Smooth muscle cell (in vitro differentiated cells): ENCODE data around the gene PATJ. TPM values are rescaled to one million over a fixed set of nuclear protein-coding genes. Genes with fewer than 3 reads are reported as not detected.

Source experiments
- DNase-seq: peaks from one replicate; lab custom pipeline; 2025; ENCODE audit not compliant: unreplicated experiment; lab: John Stamatoyannopoulos, UW
- H2AFZ ChIP-seq: fragments of 200-600 bp; sonication (generic); 2 replicates; pipeline ENCODE4 v1.6.0; 2016; ENCODE audit warnings: antibody characterized with exemption, low read depth, mild to moderate bottlenecking
- H3F3A ChIP-seq: fragments of 200-600 bp; sonication (generic); 2 replicates; pipeline ENCODE4 v1.6.0; 2017; ENCODE audit warnings: antibody characterized with exemption, low read depth
- H3K27ac ChIP-seq: fragments of 200-600 bp; sonication (generic); 2 replicates; pipeline ENCODE4 v1.5.1; 2016; ENCODE audit warnings: low read depth, mild to moderate bottlenecking
- H3K27me3 ChIP-seq: fragments of 200-600 bp; sonication (generic); 2 replicates; pipeline ENCODE4 v1.6.1; 2016; ENCODE audit warnings: low read depth, mild to moderate bottlenecking
- H3K36me3 ChIP-seq: fragments of 200-600 bp; sonication (generic); 2 replicates; pipeline ENCODE4 v1.5.1; 2016; ENCODE audit warnings: low read depth
- H3K4me1 ChIP-seq: fragments of 200-600 bp; sonication (generic); 2 replicates; pipeline ENCODE4 v1.5.1; 2016; ENCODE audit warnings: low read depth
- H3K4me2 ChIP-seq: fragments of 200-600 bp; sonication (generic); 2 replicates; pipeline ENCODE4 v1.6.0; 2016; ENCODE audit warnings: mild to moderate bottlenecking
- H3K4me3 ChIP-seq: fragments of 200-600 bp; sonication (generic); 2 replicates; pipeline ENCODE4 v1.5.1; 2016; ENCODE audit warnings: mild to moderate bottlenecking
- H3K79me2 ChIP-seq: fragments of 200-600 bp; sonication (generic); 2 replicates; pipeline ENCODE4 v1.6.0; 2016; ENCODE audit warnings: low read depth, mild to moderate bottlenecking
- H3K9ac ChIP-seq: fragments of 200-600 bp; sonication (generic); 2 replicates; pipeline ENCODE4 v1.6.0; 2016; ENCODE audit warnings: low read depth
- H3K9me3 ChIP-seq: fragments of 200-600 bp; sonication (generic); replicated peaks from 2 replicates; pipeline ENCODE4 v1.5.1; 2016; ENCODE audit warnings: low read depth
- H4K20me1 ChIP-seq: fragments of 200-600 bp; sonication (generic); 2 replicates; pipeline ENCODE4 v1.6.0; 2016; ENCODE audit warnings: low read depth
- WGBS: methylation state at CpG from one replicate; pipeline ENCODE4 v1.1.7; 2016; ENCODE audit warnings: low lambda C conversion rate; 5-methylcytosine and 5-hydroxymethylcytosine counted together
- polyA plus RNA-seq: library from polyadenylated mRNA; unstranded; fragments of >200 nt; fragmentation: Nextera tagmentation; extraction: Ambion mirVana; gene quantifications from 2 replicates; pipeline ENCODE4 v1.2.1, GENCODE V29; 2016
- total RNA-seq: library from RNA; depleted of rRNA; stranded (reverse); fragments of >200 nt; gene quantifications from 2 replicates; pipeline ENCODE4 v1.2.3, GENCODE V29; 2014
- TF ChIP-seq, protein P1 (sequence below): fragments of 200-600 bp; sonication (generic); IDR thresholded peaks from 2 replicates; pipeline ENCODE4 v1.5.1; 2017; ENCODE audit warnings: borderline replicate concordance, mild to moderate bottlenecking, antibody characterized with exemption; ENCODE audit not compliant: insufficient read depth, poor library complexity, severe bottlenecking

PATJ gene
- total and polyA plus RNA-seq, 2 experiments from 2014 or later: 3.5 to 12.3 TPM

GRCh38 chr1:62054188-62054587 is 311.9 kb downstream of the PATJ start:
- Histone ChIP-seq H4K20me1 (no peaks in the 10 kb centered on the region), H3K9me3 (no peaks in the 10 kb centered on the region), H3K27me3 (no peaks in the 10 kb centered on the region), H3K4me2 (no peak overlapping the region), H3K27ac (no peak overlapping the region), H3K36me3 (no peaks in the 10 kb centered on the region), H2AFZ (no peak overlapping the region), H3K4me1 (peaks cover 3% of the 10 kb centered on the region), H3F3A (no peaks in the 10 kb centered on the region), H3K79me2 (no peaks in the 10 kb centered on the region), H3K4me3 (no peak overlapping the region), H3K9ac (no peak overlapping the region)
- DNase-seq: no peak
- TF ChIP-seq, protein P1, sequence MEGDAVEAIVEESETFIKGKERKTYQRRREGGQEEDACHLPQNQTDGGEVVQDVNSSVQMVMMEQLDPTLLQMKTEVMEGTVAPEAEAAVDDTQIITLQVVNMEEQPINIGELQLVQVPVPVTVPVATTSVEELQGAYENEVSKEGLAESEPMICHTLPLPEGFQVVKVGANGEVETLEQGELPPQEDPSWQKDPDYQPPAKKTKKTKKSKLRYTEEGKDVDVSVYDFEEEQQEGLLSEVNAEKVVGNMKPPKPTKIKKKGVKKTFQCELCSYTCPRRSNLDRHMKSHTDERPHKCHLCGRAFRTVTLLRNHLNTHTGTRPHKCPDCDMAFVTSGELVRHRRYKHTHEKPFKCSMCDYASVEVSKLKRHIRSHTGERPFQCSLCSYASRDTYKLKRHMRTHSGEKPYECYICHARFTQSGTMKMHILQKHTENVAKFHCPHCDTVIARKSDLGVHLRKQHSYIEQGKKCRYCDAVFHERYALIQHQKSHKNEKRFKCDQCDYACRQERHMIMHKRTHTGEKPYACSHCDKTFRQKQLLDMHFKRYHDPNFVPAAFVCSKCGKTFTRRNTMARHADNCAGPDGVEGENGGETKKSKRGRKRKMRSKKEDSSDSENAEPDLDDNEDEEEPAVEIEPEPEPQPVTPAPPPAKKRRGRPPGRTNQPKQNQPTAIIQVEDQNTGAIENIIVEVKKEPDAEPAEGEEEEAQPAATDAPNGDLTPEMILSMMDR: no peak
- WGBS: 91% methylated on average over 1 of the region's 1 CpG

GRCh38 chr1:62057230-62057629 is 314.9 kb downstream of the PATJ start:
- Histone ChIP-seq H4K20me1 (no peaks in the 10 kb centered on the region), H3K4me1 (peaks cover 3% of the 10 kb centered on the region), H3K27ac (no peak overlapping the region), H3K79me2 (no peaks in the 10 kb centered on the region), H3K9me3 (no peaks in the 10 kb centered on the region), H3F3A (no peaks in the 10 kb centered on the region), H3K4me3 (no peak overlapping the region), H3K36me3 (no peaks in the 10 kb centered on the region), H2AFZ (no peak overlapping the region), H3K4me2 (no peak overlapping the region), H3K27me3 (no peaks in the 10 kb centered on the region), H3K9ac (no peak overlapping the region)
- DNase-seq: no peak
- WGBS: 91% methylated on average over 4 of the region's 4 CpGs
- TF ChIP-seq, protein P1: no peak

DNA sequence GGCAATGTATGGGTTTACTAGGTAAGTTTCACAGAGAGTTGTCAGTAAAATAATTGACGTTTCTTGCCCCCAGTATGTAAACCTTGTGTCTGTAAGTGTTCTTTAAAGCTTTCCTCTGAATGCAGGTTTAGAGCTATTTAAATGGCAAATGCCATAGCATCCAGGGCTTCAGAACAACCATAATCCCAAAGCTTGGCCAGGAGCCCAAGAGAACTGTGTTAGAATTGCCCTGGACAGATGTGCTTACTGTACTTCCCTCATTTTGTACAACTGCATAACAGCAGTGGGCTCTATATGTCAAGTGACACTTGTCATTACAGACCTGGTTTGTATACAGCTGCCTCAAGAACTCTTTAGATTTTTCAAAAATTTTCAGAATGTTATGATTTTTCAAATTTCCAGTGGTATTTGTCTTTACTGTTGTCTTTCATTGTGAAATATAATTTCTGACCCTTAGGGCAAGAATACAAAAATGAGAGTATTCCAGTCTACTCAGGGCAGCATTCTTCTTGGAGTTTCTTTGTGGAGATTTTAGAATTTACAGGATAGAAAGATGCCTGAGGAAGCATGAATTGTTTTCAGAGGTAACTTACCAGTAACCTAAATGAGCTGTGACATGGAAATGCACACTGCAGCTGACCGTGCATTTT is 315.5 kb downstream of the PATJ start:
- Histone ChIP-seq H2AFZ (no peak overlapping the region), H4K20me1 (no peaks in the 10 kb centered on the region), H3F3A (no peaks in the 10 kb centered on the region), H3K9ac (no peak overlapping the region), H3K4me3 (no peak overlapping the region), H3K27ac (no peak overlapping the region), H3K79me2 (no peaks in the 10 kb centered on the region), H3K9me3 (no peaks in the 10 kb centered on the region), H3K36me3 (no peaks in the 10 kb centered on the region), H3K27me3 (no peaks in the 10 kb centered on the region), H3K4me1 (peaks cover 3% of the 10 kb centered on the region), H3K4me2 (no peak overlapping the region)
- WGBS: 97% methylated on average over 2 of the region's 2 CpGs
- TF ChIP-seq, protein P1: no peak
- DNase-seq: no peak

DNA sequence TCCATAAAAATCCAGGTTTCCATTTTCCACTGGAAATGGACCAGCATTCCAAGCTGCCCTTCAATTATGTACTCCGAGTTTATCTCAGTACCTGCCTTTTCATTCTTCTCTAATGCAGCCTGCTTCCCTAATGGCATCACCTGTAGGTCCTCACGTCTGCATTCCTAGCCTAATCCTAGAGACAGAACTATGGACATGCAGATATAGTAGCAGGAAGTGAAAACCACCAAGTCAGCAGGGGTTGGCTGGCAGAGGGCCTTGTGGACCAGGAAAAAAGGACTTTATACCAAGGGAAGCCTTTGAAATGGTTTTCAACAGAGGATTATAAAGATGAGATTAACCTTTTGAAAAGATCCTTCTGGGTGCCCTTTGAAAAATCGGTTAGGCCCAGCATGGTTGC is 316.7 kb downstream of the PATJ start:
- Histone ChIP-seq H2AFZ (no peak overlapping the region), H3K4me3 (no peak overlapping the region), H3K9me3 (no peaks in the 10 kb centered on the region), H3K27me3 (no peaks in the 10 kb centered on the region), H3F3A (no peaks in the 10 kb centered on the region), H3K4me1 (peaks cover 3% of the 10 kb centered on the region), H3K4me2 (no peak overlapping the region), H3K36me3 (no peaks in the 10 kb centered on the region), H3K79me2 (no peaks in the 10 kb centered on the region), H3K9ac (no peak overlapping the region), H3K27ac (no peak overlapping the region), H4K20me1 (no peaks in the 10 kb centered on the region)
- WGBS: 31% methylated on average over 3 of the region's 3 CpGs
- TF ChIP-seq, protein P1: no peak
- no peak for DNase-seq
